SK-N-SH treated with all-trans-retinoic acid at 6 μM for 48 hours (cell line): ENCODE measurements around the gene ARHGAP15.

Experiments
- ATAC-seq: fragments of 200-7000 bp; cut with Tn5 transposase; 3 replicates; pipeline ENCODE4 v1.9.1; 2020; ENCODE audit warnings: mild to moderate bottlenecking, moderate library complexity
- ARNTL ChIP-seq: fragments of 450-650 bp; formaldehyde crosslinking; IDR thresholded peaks from 2 replicates; pipeline ENCODE4 v1.5.0; 2020; ENCODE audit warnings: low read depth, mild to moderate bottlenecking, moderate library complexity, borderline replicate concordance
- BACH2 ChIP-seq: fragments of 250-450 bp; sonication (Bioruptor Pico); IDR thresholded peaks from 2 replicates; pipeline ENCODE4 v1.9.0; 2021; ENCODE audit warnings: mild to moderate bottlenecking, borderline replicate concordance
- CSDC2 ChIP-seq: fragments of 250-450 bp; sonication (Bioruptor Pico); IDR thresholded peaks from 2 replicates; pipeline ENCODE4 v1.5.0; 2020; ENCODE audit warnings: mild to moderate bottlenecking, moderate library complexity
- ESRRG ChIP-seq: fragments of 250-450 bp; sonication (Bioruptor Pico); IDR thresholded peaks from 2 replicates; pipeline ENCODE4 v1.6.1; 2021; ENCODE audit warnings: mild to moderate bottlenecking
- ISL1 ChIP-seq: fragments of 250-450 bp; sonication (Bioruptor Pico); IDR thresholded peaks from 2 replicates; pipeline ENCODE4 v2.1.2; 2022; ENCODE audit warnings: mild to moderate bottlenecking, moderate library complexity
- RARB ChIP-seq: fragments of 250-450 bp; sonication (Bioruptor Pico); IDR thresholded peaks from 2 replicates; pipeline ENCODE4 v1.8.0; 2021; ENCODE audit warnings: mild to moderate bottlenecking, moderate library complexity
- SNAI2 ChIP-seq: fragments of 250-450 bp; sonication (Bioruptor Pico); IDR thresholded peaks from 2 replicates; pipeline ENCODE4 v1.5.0; 2020; ENCODE audit warnings: mild to moderate bottlenecking, moderate library complexity
- TCF4 ChIP-seq: fragments of 250-450 bp; sonication (Bioruptor Pico); IDR thresholded peaks from 2 replicates; pipeline ENCODE4 v1.8.0; 2021; ENCODE audit warnings: mild to moderate bottlenecking, moderate library complexity, borderline replicate concordance
- TOX ChIP-seq: fragments of 250-450 bp; sonication (Bioruptor Pico); IDR thresholded peaks from 2 replicates; pipeline ENCODE4 v1.8.0; 2021; ENCODE audit warnings: mild to moderate bottlenecking, moderate library complexity, borderline replicate concordance
- ZC3H10 ChIP-seq: fragments of 250-450 bp; sonication (Bioruptor Pico); IDR thresholded peaks from 2 replicates; pipeline ENCODE4 v1.5.1; 2021; ENCODE audit warnings: mild to moderate bottlenecking, moderate library complexity
- ZFP3 ChIP-seq: fragments of 250-450 bp; sonication (Bioruptor Pico); IDR thresholded peaks from 2 replicates; pipeline ENCODE4 v1.5.0; 2020; ENCODE audit warnings: mild to moderate bottlenecking, moderate library complexity
- ZFP30 ChIP-seq: fragments of 450-650 bp; formaldehyde crosslinking; IDR thresholded peaks from 2 replicates; pipeline ENCODE4 v1.5.0; 2022; ENCODE audit warnings: mild to moderate bottlenecking, moderate library complexity
- ZNF565 ChIP-seq: fragments of 450-650 bp; formaldehyde crosslinking; conservative IDR thresholded peaks from 2 replicates; pipeline ENCODE4 v1.5.0; 2020; ENCODE audit warnings: low read depth, mild to moderate bottlenecking, moderate library complexity
- ZNF70 ChIP-seq: fragments of 450-650 bp; formaldehyde crosslinking; IDR thresholded peaks from 2 replicates; pipeline ENCODE4 v1.5.0; 2020; ENCODE audit warnings: mild to moderate bottlenecking, moderate library complexity
- ZNF8 ChIP-seq: fragments of 450-650 bp; formaldehyde crosslinking; IDR thresholded peaks from 2 replicates; pipeline ENCODE4 v1.5.0; 2020; ENCODE audit warnings: mild to moderate bottlenecking, moderate library complexity
- TF ChIP-seq, protein P1 (sequence below): fragments of 250-450 bp; sonication (Bioruptor Pico); IDR thresholded peaks from 2 replicates; pipeline ENCODE4 v1.8.0; 2020; ENCODE audit warnings: mild to moderate bottlenecking, moderate library complexity, borderline replicate concordance
- TF ChIP-seq, protein P2 (sequence below): fragments of 250-450 bp; sonication (Bioruptor Pico); IDR thresholded peaks from 2 replicates; pipeline ENCODE4 v1.5.0; 2020; ENCODE audit warnings: mild to moderate bottlenecking, moderate library complexity
- TF ChIP-seq, protein P3 (sequence below): fragments of 250-450 bp; sonication (Bioruptor Pico); IDR thresholded peaks from 2 replicates; pipeline ENCODE4 v1.8.0; 2021; ENCODE audit warnings: low read depth, mild to moderate bottlenecking, moderate library complexity, borderline replicate concordance
- TF ChIP-seq, protein P4 (sequence below): fragments of 250-450 bp; sonication (Bioruptor Pico); IDR thresholded peaks from 2 replicates; pipeline ENCODE4 v1.5.1; 2021; ENCODE audit warnings: mild to moderate bottlenecking, moderate library complexity
- TF ChIP-seq, protein P5 (sequence below): fragments of 250-450 bp; sonication (Bioruptor Pico); IDR thresholded peaks from 2 replicates; pipeline ENCODE4 v1.5.1; 2020; ENCODE audit warnings: low read depth, mild to moderate bottlenecking, moderate library complexity

Gene ARHGAP15

DNA sequence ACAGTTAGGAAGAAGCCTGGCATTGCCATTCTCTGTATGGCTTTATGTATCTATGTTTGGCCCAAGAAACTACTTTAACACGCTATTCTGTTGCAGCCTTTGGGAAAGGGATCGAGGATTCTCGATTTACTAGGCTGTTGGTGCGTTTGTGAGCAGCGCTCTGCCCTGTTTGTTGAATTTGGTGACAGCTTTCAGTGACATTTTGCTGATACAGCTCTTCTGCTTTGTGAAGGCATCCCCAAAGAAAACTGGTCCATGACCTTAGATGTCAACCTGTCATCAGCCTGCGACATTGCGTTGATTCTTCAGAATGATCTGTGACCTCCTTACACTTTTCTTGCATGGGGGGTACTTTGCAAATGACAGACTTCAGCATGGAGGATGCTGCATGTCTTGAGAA lies 431.5 kb downstream of the ARHGAP15 start:
- ATAC-seq = no peak
- TF ChIP-seq ZFP3 (CRISPR knock-in tag) (no peak), ARNTL (CRISPR knock-in tag) (no peak), BACH2 (CRISPR knock-in tag) (no peak), TCF4 (CRISPR knock-in tag) (no peak), CSDC2 (CRISPR knock-in tag) (no peak), TOX (CRISPR knock-in tag) (no peak), ESRRG (no peak), ZNF70 (CRISPR knock-in tag) (no peak)
- TF ChIP-seq, protein P1, sequence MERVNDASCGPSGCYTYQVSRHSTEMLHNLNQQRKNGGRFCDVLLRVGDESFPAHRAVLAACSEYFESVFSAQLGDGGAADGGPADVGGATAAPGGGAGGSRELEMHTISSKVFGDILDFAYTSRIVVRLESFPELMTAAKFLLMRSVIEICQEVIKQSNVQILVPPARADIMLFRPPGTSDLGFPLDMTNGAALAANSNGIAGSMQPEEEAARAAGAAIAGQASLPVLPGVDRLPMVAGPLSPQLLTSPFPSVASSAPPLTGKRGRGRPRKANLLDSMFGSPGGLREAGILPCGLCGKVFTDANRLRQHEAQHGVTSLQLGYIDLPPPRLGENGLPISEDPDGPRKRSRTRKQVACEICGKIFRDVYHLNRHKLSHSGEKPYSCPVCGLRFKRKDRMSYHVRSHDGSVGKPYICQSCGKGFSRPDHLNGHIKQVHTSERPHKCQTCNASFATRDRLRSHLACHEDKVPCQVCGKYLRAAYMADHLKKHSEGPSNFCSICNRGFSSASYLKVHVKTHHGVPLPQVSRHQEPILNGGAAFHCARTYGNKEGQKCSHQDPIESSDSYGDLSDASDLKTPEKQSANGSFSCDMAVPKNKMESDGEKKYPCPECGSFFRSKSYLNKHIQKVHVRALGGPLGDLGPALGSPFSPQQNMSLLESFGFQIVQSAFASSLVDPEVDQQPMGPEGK (CRISPR knock-in tag) = no peak
- TF ChIP-seq, protein P2, sequence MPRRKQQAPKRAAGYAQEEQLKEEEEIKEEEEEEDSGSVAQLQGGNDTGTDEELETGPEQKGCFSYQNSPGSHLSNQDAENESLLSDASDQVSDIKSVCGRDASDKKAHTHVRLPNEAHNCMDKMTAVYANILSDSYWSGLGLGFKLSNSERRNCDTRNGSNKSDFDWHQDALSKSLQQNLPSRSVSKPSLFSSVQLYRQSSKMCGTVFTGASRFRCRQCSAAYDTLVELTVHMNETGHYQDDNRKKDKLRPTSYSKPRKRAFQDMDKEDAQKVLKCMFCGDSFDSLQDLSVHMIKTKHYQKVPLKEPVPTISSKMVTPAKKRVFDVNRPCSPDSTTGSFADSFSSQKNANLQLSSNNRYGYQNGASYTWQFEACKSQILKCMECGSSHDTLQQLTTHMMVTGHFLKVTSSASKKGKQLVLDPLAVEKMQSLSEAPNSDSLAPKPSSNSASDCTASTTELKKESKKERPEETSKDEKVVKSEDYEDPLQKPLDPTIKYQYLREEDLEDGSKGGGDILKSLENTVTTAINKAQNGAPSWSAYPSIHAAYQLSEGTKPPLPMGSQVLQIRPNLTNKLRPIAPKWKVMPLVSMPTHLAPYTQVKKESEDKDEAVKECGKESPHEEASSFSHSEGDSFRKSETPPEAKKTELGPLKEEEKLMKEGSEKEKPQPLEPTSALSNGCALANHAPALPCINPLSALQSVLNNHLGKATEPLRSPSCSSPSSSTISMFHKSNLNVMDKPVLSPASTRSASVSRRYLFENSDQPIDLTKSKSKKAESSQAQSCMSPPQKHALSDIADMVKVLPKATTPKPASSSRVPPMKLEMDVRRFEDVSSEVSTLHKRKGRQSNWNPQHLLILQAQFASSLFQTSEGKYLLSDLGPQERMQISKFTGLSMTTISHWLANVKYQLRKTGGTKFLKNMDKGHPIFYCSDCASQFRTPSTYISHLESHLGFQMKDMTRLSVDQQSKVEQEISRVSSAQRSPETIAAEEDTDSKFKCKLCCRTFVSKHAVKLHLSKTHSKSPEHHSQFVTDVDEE = no peak
- TF ChIP-seq, all 23 proteins: peak for 0

DNA sequence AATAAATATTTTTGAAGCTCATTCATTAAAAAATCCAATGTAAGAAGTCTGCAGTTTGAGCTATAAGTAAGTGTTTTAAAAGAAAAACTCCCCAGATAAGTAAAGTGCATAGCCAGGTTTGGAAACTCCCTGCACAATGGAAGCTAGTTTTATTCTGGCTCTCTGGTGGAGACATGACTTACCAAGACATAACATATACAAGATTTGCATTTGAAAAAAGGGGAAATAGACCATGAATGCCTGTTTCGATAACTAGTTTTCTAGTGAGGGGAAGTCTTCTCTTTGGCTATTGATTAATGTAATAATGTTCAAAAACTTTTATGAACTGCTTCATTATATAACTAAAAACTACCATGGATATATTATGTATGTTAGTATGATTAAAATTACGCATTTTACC lies 435.2 kb downstream of the ARHGAP15 start:
- no peak for ATAC-seq
- no peak for TF ChIP-seq ISL1

DNA sequence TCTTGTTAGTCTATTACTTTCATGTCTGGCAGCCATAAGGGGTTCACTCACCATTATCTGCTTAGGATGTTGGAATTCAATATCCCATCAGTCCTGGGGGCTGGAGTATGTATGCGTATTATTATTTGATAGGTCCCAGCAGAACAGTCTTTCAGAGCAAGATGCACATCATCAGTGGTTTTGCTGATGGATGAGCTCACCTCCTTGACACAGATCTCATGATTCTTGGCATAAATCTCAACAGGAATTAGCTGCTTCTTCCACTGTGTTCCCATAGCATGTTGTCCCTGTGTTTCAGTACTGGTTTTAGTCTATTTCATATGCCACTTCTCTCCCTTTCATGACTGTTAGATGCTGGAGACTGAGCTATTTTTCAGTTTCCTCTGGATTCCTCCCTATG lies 442.5 kb downstream of the ARHGAP15 start:
- no peak for ATAC-seq
- no peak for TF ChIP-seq SNAI2 (CRISPR knock-in tag)
- TF ChIP-seq, protein P2 = no peak
- TF ChIP-seq, protein P3, sequence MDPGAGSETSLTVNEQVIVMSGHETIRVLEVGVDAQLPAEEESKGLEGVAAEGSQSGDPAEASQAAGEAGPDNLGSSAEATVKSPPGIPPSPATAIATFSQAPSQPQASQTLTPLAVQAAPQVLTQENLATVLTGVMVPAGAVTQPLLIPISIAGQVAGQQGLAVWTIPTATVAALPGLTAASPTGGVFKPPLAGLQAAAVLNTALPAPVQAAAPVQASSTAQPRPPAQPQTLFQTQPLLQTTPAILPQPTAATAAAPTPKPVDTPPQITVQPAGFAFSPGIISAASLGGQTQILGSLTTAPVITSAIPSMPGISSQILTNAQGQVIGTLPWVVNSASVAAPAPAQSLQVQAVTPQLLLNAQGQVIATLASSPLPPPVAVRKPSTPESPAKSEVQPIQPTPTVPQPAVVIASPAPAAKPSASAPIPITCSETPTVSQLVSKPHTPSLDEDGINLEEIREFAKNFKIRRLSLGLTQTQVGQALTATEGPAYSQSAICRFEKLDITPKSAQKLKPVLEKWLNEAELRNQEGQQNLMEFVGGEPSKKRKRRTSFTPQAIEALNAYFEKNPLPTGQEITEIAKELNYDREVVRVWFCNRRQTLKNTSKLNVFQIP (CRISPR knock-in tag) = no peak
- no peak for TF ChIP-seq ARNTL (CRISPR knock-in tag)
- TF ChIP-seq, protein P1 (CRISPR knock-in tag) = no peak
- TF ChIP-seq TOX (CRISPR knock-in tag) = no peak
- TF ChIP-seq, protein P4, sequence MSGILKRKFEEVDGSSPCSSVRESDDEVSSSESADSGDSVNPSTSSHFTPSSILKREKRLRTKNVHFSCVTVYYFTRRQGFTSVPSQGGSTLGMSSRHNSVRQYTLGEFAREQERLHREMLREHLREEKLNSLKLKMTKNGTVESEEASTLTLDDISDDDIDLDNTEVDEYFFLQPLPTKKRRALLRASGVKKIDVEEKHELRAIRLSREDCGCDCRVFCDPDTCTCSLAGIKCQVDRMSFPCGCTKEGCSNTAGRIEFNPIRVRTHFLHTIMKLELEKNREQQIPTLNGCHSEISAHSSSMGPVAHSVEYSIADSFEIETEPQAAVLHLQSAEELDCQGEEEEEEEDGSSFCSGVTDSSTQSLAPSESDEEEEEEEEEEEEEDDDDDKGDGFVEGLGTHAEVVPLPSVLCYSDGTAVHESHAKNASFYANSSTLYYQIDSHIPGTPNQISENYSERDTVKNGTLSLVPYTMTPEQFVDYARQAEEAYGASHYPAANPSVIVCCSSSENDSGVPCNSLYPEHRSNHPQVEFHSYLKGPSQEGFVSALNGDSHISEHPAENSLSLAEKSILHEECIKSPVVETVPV (CRISPR knock-in tag) = no peak
- TF ChIP-seq ZFP3 (CRISPR knock-in tag) = no peak
- TF ChIP-seq ZFP30 (CRISPR knock-in tag) = no peak
- TF ChIP-seq TCF4 (CRISPR knock-in tag) = no peak
- TF ChIP-seq ZNF8 (CRISPR knock-in tag) = no peak
- TF ChIP-seq BACH2 (CRISPR knock-in tag) = no peak
- no peak for TF ChIP-seq CSDC2 (CRISPR knock-in tag)
- no peak for TF ChIP-seq ISL1
- TF ChIP-seq ESRRG = no peak
- no peak for TF ChIP-seq RARB (CRISPR knock-in tag)
- no peak for TF ChIP-seq ZC3H10 (CRISPR knock-in tag)
- TF ChIP-seq, protein P5, sequence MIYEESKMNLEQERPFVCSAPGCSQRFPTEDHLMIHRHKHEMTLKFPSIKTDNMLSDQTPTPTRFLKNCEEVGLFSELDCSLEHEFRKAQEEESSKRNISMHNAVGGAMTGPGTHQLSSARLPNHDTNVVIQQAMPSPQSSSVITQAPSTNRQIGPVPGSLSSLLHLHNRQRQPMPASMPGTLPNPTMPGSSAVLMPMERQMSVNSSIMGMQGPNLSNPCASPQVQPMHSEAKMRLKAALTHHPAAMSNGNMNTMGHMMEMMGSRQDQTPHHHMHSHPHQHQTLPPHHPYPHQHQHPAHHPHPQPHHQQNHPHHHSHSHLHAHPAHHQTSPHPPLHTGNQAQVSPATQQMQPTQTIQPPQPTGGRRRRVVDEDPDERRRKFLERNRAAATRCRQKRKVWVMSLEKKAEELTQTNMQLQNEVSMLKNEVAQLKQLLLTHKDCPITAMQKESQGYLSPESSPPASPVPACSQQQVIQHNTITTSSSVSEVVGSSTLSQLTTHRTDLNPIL (CRISPR knock-in tag) = no peak
- no peak for TF ChIP-seq ZNF565 (CRISPR knock-in tag)
